Activated naive CD8-positive, alpha-beta T cell treated with anti-CD3 and anti-CD28 coated beads, Interleukin-2, amount 50 U/mL, for 24 hours (primary cell): Measurements from ENCODE around the gene DOCK4.

Experiments
- ATAC-seq: fragments of 150-1000 bp; cut with Tn5 transposase; one replicate; pipeline ENCODE4 v1.10.0; 2021
- DNase-seq: peaks from one replicate; pipeline ENCODE4 v3.0.0; 2021
- H3K27ac Mint-ChIP-seq: one replicate; pipeline ENCODE4 v1.8.0; 2021; ENCODE audit warnings: mild to moderate bottlenecking, mixed read lengths
- H3K27me3 Mint-ChIP-seq: one replicate; pipeline ENCODE4 v1.8.0; 2021; ENCODE audit warnings: mixed read lengths
- H3K36me3 Mint-ChIP-seq: one replicate; pipeline ENCODE4 v1.8.0; 2021; ENCODE audit warnings: low read depth, mixed read lengths
- H3K4me1 Mint-ChIP-seq: one replicate; pipeline ENCODE4 v1.8.0; 2021; ENCODE audit warnings: mixed read lengths
- H3K4me3 Mint-ChIP-seq: one replicate; pipeline ENCODE4 v1.8.0; 2021; ENCODE audit warnings: mild to moderate bottlenecking, moderate library complexity, mixed read lengths
- H3K9me3 Mint-ChIP-seq: one replicate; pipeline ENCODE4 v1.8.0; 2021; ENCODE audit warnings: mixed read lengths

Gene DOCK4

DNA sequence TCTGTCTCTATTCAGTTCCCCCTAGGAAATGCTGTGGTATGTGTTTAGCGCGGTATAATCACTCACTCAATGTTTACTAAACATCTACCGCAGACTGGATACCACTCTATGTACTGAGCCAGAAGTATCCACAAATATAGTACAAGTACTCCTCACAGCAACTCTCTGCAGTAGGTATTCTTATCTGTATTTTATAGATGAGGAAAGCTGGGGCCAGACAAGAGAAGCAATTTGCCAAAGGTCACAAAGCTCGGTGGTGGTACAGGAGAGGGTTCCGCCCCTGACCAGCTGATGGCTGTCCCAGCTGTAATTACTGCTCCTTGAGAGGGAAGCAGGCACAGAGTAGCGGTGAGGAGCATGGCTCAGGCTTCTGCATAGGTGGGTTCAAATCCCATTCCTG lies 184.1 kb downstream of the DOCK4 start:
- no peaks in the 10 kb centered on the region for H3K4me1 Mint-ChIP-seq
- DNase-seq (no peak), ATAC-seq (peak; percentile 15)
- no peak overlapping the region for H3K27ac Mint-ChIP-seq
- no peak overlapping the region for H3K4me3 Mint-ChIP-seq
- no peaks in the 10 kb centered on the region for H3K36me3 Mint-ChIP-seq
- H3K9me3 Mint-ChIP-seq: no peaks in the 10 kb centered on the region
- H3K27me3 Mint-ChIP-seq: peaks cover 2% of the 10 kb centered on the region

GRCh38 chr7:112021379-112022044 lies 184.7 kb downstream of the DOCK4 start:
- Mint-ChIP-seq H3K27me3 (peaks cover 2% of the 10 kb centered on the region), H3K4me1 (no peaks in the 10 kb centered on the region), H3K36me3 (no peaks in the 10 kb centered on the region), H3K27ac (no peak overlapping the region), H3K9me3 (no peaks in the 10 kb centered on the region), H3K4me3 (no peak overlapping the region)
- DNase-seq: no peak
- ATAC-seq: no peak

- DNase-seq (no peak), ATAC-seq (no peak)
- H3K4me1 Mint-ChIP-seq: no peaks in the 10 kb centered on the region
- peaks cover 2% of the 10 kb centered on the region for H3K27me3 Mint-ChIP-seq
- H3K27ac Mint-ChIP-seq: no peak overlapping the region
- no peaks in the 10 kb centered on the region for H3K9me3 Mint-ChIP-seq
- H3K4me3 Mint-ChIP-seq: no peak overlapping the region
- H3K36me3 Mint-ChIP-seq: no peaks in the 10 kb centered on the region
Observed at GRCh38 chr7:112020800-112021199, 185.4 kb downstream of the DOCK4 start.

DNA sequence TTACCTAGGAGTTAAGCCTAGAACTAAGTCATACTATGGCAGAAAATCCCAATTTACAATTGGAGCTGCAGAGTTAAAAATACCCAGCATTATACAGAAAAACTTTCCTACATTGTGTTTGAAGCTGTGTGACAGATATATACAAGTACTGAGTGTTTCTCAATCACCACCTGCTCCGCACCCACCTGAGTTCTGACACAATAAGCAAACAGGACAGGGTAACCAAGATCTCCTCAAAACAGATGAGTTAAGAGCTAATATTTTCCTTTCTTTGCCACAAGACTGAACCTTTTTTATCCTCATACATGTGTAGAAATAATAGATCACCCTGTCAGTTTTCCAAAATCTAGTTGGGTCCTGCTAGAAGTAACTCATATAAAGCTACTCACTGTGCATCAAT lies 186.3 kb downstream of the DOCK4 start:
- Mint-ChIP-seq H3K27me3 (peaks cover 2% of the 10 kb centered on the region), H3K4me1 (no peaks in the 10 kb centered on the region), H3K36me3 (no peaks in the 10 kb centered on the region), H3K4me3 (no peak overlapping the region), H3K9me3 (no peaks in the 10 kb centered on the region), H3K27ac (no peak overlapping the region)
- no peak for ATAC-seq
- no peak for DNase-seq

- no peak overlapping the region for H3K4me3 Mint-ChIP-seq
- H3K4me1 Mint-ChIP-seq: no peaks in the 10 kb centered on the region
- no peak overlapping the region for H3K27ac Mint-ChIP-seq
- no peaks in the 10 kb centered on the region for H3K9me3 Mint-ChIP-seq
- ATAC-seq (no peak), DNase-seq (no peak)
- peaks cover 2% of the 10 kb centered on the region for H3K27me3 Mint-ChIP-seq
- H3K36me3 Mint-ChIP-seq: no peaks in the 10 kb centered on the region
Observed at GRCh38 chr7:112018305-112019030, 187.7 kb downstream of the DOCK4 start.

DNA sequence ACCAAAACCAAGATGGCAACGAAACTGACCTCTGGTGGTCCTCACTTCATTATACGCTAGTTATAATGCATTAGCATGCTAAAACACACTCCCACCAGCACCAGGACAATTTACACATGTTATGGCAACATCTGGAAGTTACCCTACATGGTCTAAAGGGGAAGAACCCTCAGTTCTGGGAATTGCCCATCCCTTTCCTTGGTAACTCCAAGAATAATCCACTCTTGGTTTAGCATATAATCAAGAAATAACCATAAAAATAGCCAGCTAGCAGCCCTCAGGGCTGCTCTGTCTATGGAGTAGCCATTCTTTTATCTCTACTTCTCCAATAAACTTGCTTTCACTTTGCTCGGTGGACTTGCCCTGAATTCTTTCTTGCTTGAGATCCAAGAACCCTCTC lies 191.1 kb downstream of the DOCK4 start:
- Mint-ChIP-seq H3K4me3 (no peak overlapping the region), H3K36me3 (no peaks in the 10 kb centered on the region), H3K27ac (no peak overlapping the region), H3K27me3 (no peaks in the 10 kb centered on the region), H3K4me1 (no peaks in the 10 kb centered on the region), H3K9me3 (no peaks in the 10 kb centered on the region)
- no peak for DNase-seq
- ATAC-seq: no peak

DNA sequence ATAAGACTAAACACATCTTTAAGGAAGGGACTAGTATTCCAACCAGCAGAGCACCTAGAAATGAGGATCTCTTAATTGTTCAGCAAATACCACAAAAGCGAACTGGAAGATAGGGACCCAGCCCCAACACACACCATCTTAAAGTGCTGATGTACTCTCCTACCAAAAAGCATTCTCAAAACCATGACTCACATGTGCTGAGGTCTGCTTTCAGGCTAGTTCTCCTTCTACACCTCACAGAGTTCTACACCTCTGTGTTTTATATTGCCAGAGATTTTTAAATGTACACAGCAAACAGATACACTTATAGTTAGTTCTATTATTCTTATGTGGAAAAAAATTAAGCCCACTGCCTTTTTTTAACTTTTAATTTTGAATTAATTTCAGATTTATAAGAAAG lies 191.9 kb downstream of the DOCK4 start:
- peaks cover 2% of the 10 kb centered on the region for H3K27me3 Mint-ChIP-seq
- no peak for ATAC-seq
- H3K36me3 Mint-ChIP-seq: no peaks in the 10 kb centered on the region
- no peak overlapping the region for H3K4me3 Mint-ChIP-seq
- no peaks in the 10 kb centered on the region for H3K4me1 Mint-ChIP-seq
- no peaks in the 10 kb centered on the region for H3K9me3 Mint-ChIP-seq
- no peak for DNase-seq
- H3K27ac Mint-ChIP-seq: no peak overlapping the region

- Mint-ChIP-seq H3K36me3 (no peaks in the 10 kb centered on the region), H3K27ac (no peak overlapping the region)
- ATAC-seq: no peak
Observed at GRCh38 chr7:112013274-112013673, 192.9 kb downstream of the DOCK4 start.

GRCh38 chr7:112012242-112012641 lies 194.0 kb downstream of the DOCK4 start:
- DNase-seq: no peak
- Mint-ChIP-seq H3K36me3 (no peaks in the 10 kb centered on the region), H3K4me3 (no peak overlapping the region), H3K27me3 (peaks cover 2% of the 10 kb centered on the region), H3K27ac (no peak overlapping the region), H3K9me3 (no peaks in the 10 kb centered on the region), H3K4me1 (peaks cover 3% of the 10 kb centered on the region)
- ATAC-seq: no peak

More at GRCh38 chr7:112013274-112013673, 192.9 kb downstream of the DOCK4 start:
- Mint-ChIP-seq H3K27me3 (peaks cover 2% of the 10 kb centered on the region), H3K4me3 (no peak overlapping the region), H3K9me3 (no peaks in the 10 kb centered on the region), H3K4me1 (peaks cover 3% of the 10 kb centered on the region)
- DNase-seq: no peak

DNA sequence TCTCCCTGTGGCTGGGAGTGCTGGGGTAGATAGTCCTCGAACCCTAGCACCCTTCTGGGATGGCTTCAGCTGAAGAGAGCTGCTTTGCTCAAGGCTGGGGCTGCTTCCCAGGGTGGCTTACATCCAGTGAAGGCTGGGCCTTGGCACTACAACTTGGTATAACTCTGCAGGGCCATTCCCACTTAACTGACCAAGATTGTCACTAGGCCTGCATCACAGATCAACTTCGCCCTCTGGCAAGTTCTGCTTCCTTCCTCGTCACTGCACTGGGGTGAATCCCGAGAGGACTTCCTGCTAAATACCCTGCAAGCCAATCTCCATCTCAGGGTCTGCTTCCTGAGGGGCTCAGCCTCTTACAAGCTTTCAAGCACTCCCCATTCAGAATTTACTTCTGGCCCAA lies 195.2 kb downstream of the DOCK4 start:
- Mint-ChIP-seq H3K27ac (no peak overlapping the region), H3K27me3 (peaks cover 2% of the 10 kb centered on the region), H3K4me3 (no peak overlapping the region), H3K9me3 (no peaks in the 10 kb centered on the region), H3K36me3 (no peaks in the 10 kb centered on the region), H3K4me1 (peaks cover 3% of the 10 kb centered on the region)
- ATAC-seq (no peak), DNase-seq (no peak)

GRCh38 chr7:112010109-112010508 lies 196.1 kb downstream of the DOCK4 start:
- Mint-ChIP-seq H3K4me3 (no peak overlapping the region), H3K9me3 (no peaks in the 10 kb centered on the region), H3K27me3 (peaks cover 2% of the 10 kb centered on the region), H3K36me3 (no peaks in the 10 kb centered on the region), H3K27ac (no peak overlapping the region), H3K4me1 (peaks cover 3% of the 10 kb centered on the region)
- DNase-seq (no peak), ATAC-seq (no peak)

DNA sequence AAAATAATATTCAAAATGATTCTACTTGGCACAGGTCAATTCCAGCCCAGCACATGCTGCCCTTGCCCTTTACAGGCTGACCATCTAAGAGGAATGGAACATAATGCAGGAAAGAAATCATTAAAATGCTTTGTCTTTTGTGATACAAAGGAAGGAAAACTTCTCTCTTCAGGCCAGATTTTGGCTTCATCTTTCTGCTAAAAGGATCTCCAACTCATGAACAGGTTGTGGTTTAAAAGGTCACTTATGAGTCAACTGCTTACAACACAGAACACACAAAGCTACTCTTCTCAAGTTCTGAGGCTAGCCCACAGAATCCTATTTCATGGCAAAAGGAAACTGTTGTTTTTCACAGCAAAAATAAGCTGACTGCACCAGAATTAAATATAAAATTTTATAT lies 197.1 kb downstream of the DOCK4 start:
- no peaks in the 10 kb centered on the region for H3K36me3 Mint-ChIP-seq
- H3K4me1 Mint-ChIP-seq: peaks cover 3% of the 10 kb centered on the region
- peaks cover 2% of the 10 kb centered on the region for H3K27me3 Mint-ChIP-seq
- H3K27ac Mint-ChIP-seq: no peak overlapping the region
- H3K9me3 Mint-ChIP-seq: no peaks in the 10 kb centered on the region
- peak; percentile 73 for ATAC-seq
- no peak for DNase-seq
- H3K4me3 Mint-ChIP-seq: no peak overlapping the region

DNA sequence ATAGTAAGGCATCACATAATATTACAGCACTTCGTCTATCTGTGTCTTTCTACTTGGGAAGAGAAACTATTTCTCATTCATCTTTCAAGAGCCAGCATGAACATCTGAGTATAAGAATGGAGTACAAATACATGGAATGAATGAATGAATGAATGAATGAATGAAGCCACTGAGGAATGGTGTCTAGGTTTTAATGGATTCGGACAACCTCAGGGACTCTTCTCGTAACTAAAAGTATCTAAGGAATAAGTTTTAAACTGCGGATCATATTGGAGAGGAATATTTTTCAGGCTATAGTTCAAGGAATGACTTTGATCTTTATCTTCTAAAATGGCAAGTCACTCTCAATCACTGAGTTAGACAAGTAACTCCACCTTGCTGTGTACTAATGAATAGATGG lies 199.0 kb downstream of the DOCK4 start:
- ATAC-seq: no peak
- Mint-ChIP-seq H3K4me1 (peaks cover 3% of the 10 kb centered on the region), H3K9me3 (no peaks in the 10 kb centered on the region), H3K27ac (no peak overlapping the region), H3K4me3 (no peak overlapping the region), H3K27me3 (peaks cover 2% of the 10 kb centered on the region), H3K36me3 (no peaks in the 10 kb centered on the region)
- DNase-seq: no peak

DNA sequence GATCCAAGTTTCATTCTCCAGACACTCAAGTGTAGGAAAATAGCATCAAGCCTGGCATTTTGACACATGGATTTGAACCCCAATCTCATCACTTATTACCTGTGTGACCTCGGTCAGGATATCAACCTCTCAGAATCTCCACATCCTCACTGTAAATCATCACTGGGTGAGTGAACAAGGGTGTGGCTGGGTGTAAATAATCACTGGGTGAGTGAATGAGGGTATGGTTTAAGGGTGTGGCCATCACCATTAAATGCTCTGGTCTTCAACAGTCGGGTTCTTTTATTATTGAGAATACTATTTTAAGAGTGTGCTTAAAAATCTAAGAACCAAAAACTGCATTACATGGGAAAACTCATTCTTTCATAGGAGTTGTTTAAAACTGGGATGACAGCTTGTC lies 200.1 kb downstream of the DOCK4 start:
- Mint-ChIP-seq H3K27ac (no peak overlapping the region), H3K4me1 (peaks cover 3% of the 10 kb centered on the region), H3K36me3 (no peaks in the 10 kb centered on the region), H3K4me3 (no peak overlapping the region), H3K9me3 (no peaks in the 10 kb centered on the region), H3K27me3 (peaks cover 2% of the 10 kb centered on the region)
- DNase-seq (no peak), ATAC-seq (no peak)

GRCh38 chr7:112005205-112005775 lies 200.9 kb downstream of the DOCK4 start:
- H3K9me3 Mint-ChIP-seq: no peaks in the 10 kb centered on the region
- no peak for DNase-seq
- no peak for ATAC-seq
- H3K27me3 Mint-ChIP-seq: peaks cover 2% of the 10 kb centered on the region
- no peaks in the 10 kb centered on the region for H3K36me3 Mint-ChIP-seq
- peaks cover 3% of the 10 kb centered on the region for H3K4me1 Mint-ChIP-seq
- no peak overlapping the region for H3K27ac Mint-ChIP-seq
- no peak overlapping the region for H3K4me3 Mint-ChIP-seq
